T-helper 1 cell treated with Interleukin-12 subunit alpha and Interleukin-12 subunit beta and Interleukin-4 antibody, amounts not matched to agents 30 μg/mL and 1 μg/mL, for 36 hours (primary cell): Measurements from ENCODE around the gene JMJD7.
A peak's percentile ranks its signal among the peaks of the same experiment; 100 is the strongest.

Experiments
- H3K27ac Mint-ChIP-seq: one replicate; pipeline ENCODE4 v1.8.0; 2021; ENCODE audit warnings: mild to moderate bottlenecking, mixed read lengths
- H3K27me3 Mint-ChIP-seq: one replicate; pipeline ENCODE4 v1.8.0; 2021; ENCODE audit warnings: low read depth, mixed read lengths
- H3K36me3 Mint-ChIP-seq: one replicate; pipeline ENCODE4 v1.8.0; 2021; ENCODE audit warnings: low read depth, mixed read lengths
- H3K4me1 Mint-ChIP-seq: one replicate; pipeline ENCODE4 v1.8.0; 2021; ENCODE audit warnings: low read depth, mixed read lengths
- H3K4me3 Mint-ChIP-seq: one replicate; pipeline ENCODE4 v1.8.0; 2021; ENCODE audit warnings: mild to moderate bottlenecking, moderate library complexity, mixed read lengths
- H3K9me3 Mint-ChIP-seq: one replicate; pipeline ENCODE4 v1.8.0; 2021; ENCODE audit warnings: mixed read lengths

JMJD7 gene

DNA sequence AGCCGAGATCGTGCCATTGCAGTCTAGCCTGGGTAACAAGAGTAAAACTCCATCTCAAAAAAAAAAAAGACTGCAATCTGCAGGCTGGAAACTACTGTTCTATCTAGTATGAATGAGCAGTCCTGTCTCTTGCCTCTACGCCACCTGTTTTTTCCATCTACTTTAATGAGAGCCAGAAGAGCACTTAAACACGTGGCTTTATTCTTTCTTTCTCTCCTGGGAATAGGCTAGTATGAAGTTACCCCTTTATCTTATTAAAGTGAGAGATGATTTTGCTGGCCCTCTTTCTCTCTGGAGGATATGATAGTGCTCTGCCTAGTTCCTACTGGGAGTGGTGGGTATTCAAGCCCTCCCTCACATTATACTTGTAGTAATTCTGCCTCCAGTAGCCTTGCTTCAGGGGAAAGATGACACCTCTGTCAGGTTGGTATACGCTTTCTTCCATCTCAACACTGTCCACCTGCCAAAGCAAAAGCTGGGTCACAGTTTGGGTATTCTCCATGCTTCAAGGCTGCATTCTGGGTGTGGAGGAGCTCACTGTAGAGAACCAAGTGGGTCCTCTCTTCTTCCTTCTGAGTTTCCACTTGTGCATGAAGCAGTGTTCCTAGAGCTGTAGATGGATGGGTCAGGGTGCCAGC lies 35.8 kb upstream of the JMJD7 start:
- Mint-ChIP-seq H3K4me1 (peaks cover 50% of the 10 kb centered on the region), H3K4me3 (no peak overlapping the region), H3K36me3 (peaks cover 5% of the 10 kb centered on the region), H3K27me3 (no peaks in the 10 kb centered on the region), H3K9me3 (no peaks in the 10 kb centered on the region), H3K27ac (peak overlapping the region; percentile 17)

DNA sequence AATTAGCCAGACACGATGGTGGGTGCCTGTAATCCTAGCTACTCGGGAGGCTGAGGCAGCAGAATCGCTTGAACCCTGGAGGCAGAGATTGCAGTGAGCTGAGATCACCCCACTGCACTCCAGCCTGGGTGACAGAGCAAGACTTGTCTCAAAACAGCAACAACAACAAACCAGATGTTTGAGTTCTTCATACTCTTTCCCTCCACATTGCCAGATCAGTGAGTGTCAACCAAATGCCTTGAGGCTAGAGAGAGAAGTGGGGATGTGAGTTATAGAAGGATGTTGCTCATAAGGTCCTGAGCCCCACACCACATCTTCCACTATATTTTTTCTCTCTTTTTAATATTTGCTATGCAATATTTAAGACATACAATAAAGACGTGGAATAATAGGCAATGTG lies 33.8 kb upstream of the JMJD7 start:
- Mint-ChIP-seq H3K27ac (no peak overlapping the region), H3K9me3 (no peaks in the 10 kb centered on the region), H3K36me3 (peaks cover 5% of the 10 kb centered on the region), H3K4me3 (no peak overlapping the region), H3K27me3 (no peaks in the 10 kb centered on the region), H3K4me1 (peaks cover 43% of the 10 kb centered on the region)

DNA sequence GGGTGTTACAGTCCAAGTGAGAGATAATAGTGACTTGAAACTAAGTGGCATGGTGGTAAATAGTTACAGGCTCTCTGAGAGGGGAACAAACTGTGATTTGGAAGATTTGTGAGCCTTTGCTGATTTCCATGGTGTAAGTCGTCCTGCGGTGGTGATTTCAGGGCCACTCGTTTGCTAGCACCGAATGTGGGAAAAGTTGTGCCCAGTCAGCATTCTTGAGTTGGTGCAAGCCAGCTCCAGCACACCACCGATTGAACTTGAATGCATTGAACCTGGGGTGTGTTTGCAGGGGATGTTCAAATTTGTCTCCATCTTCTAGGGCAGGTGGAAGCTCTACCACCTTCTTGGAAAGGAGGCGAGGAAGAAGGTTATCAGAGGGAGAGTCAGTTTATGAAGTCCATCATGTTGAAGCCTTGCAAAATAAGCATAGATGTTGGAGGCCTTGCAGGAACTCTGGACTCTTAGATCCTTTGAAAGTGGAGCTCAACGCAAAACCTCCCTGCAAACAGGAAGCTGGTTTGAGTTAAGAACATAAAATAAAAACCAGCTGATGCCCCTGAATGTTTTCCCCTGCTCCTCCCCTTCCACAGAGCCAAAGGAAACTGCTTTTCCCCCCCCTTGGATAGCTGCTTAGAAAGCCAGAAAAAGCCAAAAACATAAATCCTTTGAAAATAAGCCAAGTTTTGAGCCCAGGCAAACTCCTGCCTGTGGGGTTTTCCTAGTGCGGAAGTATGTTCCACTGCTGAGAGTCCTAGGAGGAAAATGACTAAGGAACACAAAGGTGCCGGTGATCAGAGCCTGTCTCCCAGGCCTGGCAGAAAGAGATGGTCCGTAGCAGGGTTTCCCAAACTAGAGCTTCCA lies 31.7 kb upstream of the JMJD7 start:
- Mint-ChIP-seq H3K9me3 (no peaks in the 10 kb centered on the region), H3K4me1 (peaks cover 23% of the 10 kb centered on the region), H3K27me3 (no peaks in the 10 kb centered on the region), H3K4me3 (no peak overlapping the region), H3K27ac (peak overlapping the region; percentile 11), H3K36me3 (peaks cover 3% of the 10 kb centered on the region)

DNA sequence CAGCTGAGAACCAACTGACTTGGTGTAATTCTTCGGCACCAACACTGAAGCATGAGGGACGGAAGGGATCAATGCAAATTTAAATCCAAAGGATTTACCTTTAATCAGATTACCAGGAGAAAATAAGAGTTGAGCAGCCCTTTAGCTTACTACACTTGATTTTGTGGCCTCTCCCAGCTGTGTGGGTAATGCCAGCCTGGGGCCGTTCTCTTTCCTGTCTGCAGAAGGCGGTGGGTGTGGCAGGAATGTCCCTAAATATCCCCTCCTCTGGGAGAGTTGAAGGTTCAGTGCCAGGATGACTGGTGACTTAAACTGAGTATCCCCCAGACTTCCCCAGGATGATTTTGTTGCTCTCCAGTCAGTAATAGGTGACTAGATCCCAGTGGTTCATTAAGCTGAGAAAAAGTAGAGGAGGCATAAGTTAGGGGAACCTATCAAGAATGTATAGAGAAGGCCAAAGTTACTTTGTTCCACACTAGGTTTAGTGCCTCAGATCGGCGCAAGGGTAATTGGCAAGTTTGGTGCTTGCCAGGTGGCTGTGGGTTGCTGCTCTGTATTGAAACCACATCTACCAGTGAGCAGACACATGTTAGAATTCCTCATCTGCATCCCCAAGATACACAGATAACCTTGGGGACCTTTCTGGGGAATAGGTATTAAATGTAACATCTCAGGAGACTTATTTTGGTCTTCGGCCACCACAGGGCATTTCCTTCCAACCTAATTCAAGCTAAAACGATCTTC lies 30.5 kb upstream of the JMJD7 start:
- Mint-ChIP-seq H3K36me3 (peaks cover 3% of the 10 kb centered on the region), H3K4me3 (no peak overlapping the region), H3K4me1 (peaks cover 12% of the 10 kb centered on the region), H3K27ac (no peak overlapping the region), H3K27me3 (no peaks in the 10 kb centered on the region), H3K9me3 (no peaks in the 10 kb centered on the region)

DNA sequence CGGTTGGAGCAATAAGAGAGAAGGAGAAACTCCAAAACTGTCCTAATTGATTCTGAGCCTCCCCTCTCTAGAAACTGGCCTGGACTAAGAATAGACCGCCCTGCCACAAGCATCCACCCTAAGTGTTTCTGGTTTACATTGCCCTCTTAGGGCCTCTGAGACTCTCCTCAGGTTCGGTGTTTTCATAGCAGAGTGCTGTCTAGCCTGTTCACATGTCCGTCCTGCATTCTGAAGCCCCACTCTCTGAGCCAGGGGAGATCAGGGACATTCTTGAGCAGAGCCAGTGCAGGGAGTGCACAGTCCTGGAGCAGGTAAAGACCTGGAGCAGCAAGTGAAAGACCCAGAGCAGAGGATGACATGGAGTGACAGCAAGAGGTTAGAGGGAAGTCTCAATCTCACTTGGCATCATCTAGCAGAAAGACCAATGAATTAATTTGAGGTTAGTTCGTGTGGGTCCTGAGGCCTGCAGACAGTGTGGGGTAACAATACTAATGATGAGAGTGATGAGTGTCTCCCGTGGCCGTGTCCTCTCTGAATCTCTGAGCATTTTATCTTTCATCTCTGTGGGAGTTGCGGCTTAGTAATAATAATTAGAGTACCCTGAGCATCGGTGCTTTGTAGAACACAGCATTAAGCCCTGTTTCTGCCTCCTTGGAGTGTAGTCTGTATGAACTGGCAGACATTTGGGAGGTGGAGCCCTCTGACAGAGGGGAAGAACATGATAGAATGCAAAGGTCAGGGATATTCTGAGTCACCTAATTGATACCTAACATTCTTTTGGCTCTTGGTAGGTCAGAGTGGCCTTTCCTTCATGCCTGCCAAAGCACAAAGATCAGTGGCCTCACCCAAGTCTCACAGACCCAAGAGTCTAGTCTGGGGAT lies 29.0 kb upstream of the JMJD7 start:
- peaks cover 12% of the 10 kb centered on the region for H3K4me1 Mint-ChIP-seq
- H3K4me3 Mint-ChIP-seq, result no peak overlapping the region
- H3K27ac Mint-ChIP-seq, result no peak overlapping the region
- H3K9me3 Mint-ChIP-seq, result no peaks in the 10 kb centered on the region
- H3K27me3 Mint-ChIP-seq, result no peaks in the 10 kb centered on the region
- peaks cover 3% of the 10 kb centered on the region for H3K36me3 Mint-ChIP-seq

DNA sequence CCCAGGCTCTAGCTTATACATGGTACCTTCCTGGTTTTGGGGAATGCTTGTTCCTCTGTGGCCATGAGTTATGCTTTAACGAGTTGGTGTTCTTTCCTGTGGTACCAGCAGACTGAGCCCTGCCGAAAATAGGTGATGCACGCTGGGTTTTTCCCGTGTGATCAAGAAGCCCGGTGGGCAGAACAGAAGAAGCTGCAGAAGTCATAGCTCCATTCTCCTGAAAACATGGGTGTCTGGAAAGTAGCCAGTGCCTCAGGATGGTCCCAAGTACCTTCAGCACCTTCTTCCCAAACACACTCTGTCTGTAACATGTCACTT lies 28.4 kb upstream of the JMJD7 start:
- H3K4me3 Mint-ChIP-seq, result no peak overlapping the region
- H3K9me3 Mint-ChIP-seq, result no peaks in the 10 kb centered on the region
- peaks cover 4% of the 10 kb centered on the region for H3K36me3 Mint-ChIP-seq
- H3K4me1 Mint-ChIP-seq, result peaks cover 12% of the 10 kb centered on the region
- H3K27me3 Mint-ChIP-seq, result no peaks in the 10 kb centered on the region
- H3K27ac Mint-ChIP-seq, result no peak overlapping the region

DNA sequence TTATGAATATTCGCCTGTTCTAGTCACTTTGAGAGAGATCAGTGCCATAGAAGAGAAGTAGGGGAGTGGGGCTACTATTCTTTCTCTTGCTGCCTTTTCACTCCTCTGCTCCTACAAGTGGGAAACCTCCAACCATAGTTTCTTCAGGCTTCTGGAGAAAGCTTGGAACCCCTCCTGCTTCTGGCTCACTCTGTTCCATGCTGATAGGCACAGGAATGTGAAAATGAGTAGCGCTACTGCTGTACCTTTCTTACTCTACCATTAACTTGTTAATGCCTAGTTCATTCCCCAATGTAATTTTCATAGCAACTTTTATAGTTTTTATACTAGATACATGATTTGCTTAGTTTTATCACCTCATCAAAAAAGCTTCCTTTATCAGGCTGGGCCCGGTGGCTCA lies 26.7 kb upstream of the JMJD7 start:
- Mint-ChIP-seq H3K27me3 (no peaks in the 10 kb centered on the region), H3K36me3 (peaks cover 6% of the 10 kb centered on the region), H3K4me1 (peaks cover 15% of the 10 kb centered on the region), H3K27ac (no peak overlapping the region), H3K4me3 (no peak overlapping the region), H3K9me3 (no peaks in the 10 kb centered on the region)

DNA sequence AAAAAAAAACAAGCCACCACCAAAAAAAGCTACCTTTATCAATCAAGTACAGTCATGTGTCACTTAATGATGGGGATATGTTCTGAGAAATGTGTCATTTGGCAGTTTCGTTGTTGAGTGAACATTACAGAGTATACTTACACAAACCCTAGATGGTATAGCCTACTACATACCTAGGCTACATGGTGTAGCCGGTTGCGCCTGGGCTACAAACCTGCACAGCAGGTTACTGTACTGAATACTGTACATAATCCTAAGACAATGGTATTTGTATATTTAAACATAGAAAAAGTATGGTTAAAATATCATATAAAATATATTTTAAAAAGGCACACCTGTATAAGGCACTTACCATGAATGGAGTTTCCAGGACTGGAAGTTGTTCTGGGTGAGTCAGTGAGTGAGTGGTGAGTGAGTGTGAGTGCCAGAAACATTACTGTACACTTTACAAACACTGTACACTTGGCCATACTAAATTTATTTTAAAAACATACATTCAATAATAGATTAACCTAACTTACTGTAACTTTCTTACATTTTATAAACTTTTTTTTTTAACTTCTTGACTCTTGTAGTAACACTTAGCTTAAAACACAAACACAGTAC lies 25.9 kb upstream of the JMJD7 start:
- Mint-ChIP-seq H3K36me3 (peaks cover 7% of the 10 kb centered on the region), H3K9me3 (no peaks in the 10 kb centered on the region), H3K27ac (no peak overlapping the region), H3K4me3 (no peak overlapping the region), H3K4me1 (peaks cover 11% of the 10 kb centered on the region), H3K27me3 (no peaks in the 10 kb centered on the region)

DNA sequence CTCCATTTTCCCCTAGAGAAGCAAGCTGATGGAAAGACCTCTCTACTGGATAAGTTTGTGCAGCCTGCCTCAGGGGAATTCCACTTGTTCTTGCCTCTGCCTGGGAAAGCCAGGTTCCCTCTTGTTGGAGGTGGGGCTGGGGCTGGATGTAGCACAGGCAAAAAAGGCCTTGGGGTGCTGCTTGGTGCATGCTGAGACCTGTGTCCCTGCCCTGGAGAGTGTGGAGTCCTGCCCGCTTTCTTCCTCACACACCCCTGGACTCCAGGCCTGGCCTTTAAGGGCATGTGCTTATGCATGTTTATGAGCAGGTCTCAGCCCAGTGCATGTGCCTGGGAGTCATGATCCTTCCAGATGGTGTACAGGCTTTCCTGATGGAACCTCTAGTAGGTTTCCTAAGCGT lies 23.5 kb upstream of the JMJD7 start:
- Mint-ChIP-seq H3K4me1 (peaks cover 10% of the 10 kb centered on the region), H3K27ac (no peak overlapping the region), H3K36me3 (peaks cover 9% of the 10 kb centered on the region), H3K27me3 (no peaks in the 10 kb centered on the region), H3K9me3 (no peaks in the 10 kb centered on the region), H3K4me3 (no peak overlapping the region)

DNA sequence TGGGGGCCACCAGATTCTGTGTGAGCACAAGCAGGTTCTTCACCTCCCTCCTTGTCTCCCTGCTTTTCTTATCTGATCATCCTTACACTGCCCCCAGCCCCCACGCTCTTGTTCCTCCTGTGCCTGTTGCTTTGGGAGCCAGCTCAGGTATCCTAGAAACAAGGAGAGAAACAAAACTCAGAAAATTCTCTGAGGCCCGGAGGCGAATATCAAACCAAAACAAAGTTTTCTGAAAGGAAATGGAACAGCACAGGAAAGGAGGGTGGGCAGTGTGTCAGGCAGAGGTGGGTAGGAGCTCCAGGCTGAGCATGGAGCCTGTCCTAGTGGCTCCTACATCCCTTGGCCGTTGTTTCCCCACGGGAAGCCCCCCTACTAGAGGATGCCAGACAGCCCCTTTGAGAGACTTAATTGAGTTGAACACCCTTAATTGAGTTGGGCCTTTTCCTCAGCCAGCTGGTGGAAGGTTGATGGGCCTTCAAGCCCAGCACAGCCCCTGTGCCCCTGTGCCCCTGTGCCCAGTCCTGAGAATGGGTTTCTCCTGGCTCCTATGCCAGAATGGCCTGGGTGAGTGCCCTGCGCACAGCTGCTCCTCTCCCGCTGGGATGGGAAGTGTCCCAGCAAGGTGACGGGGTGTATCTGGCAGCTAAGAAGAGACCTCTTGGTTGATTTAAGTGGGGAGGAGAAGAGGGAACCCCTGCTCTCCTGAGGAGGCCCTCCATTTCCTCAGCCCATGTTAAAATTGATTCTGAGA lies 22.8 kb upstream of the JMJD7 start:
- Mint-ChIP-seq H3K4me3 (no peak overlapping the region), H3K9me3 (no peaks in the 10 kb centered on the region), H3K27ac (peak overlapping the region; percentile 37), H3K4me1 (peaks cover 11% of the 10 kb centered on the region), H3K27me3 (no peaks in the 10 kb centered on the region), H3K36me3 (peaks cover 9% of the 10 kb centered on the region)

DNA sequence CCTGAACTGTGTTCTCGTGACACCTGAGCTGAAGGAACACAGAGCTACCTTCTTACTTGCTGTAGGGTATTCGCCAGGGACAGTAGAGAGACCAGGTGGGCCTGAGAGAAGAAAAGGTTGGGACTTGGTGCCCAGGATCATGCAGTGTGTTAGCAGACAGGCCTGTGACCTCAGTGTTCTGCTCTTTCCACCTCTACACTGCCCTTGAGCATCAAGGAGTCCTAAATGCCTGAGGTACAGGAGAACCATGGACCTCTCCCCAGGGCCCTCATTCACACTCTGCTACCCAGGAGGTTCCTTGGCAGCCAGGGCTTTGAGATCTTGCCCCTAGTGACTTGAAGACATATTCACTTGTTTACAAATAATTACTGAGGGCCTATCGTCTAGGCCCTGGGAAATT lies 22.2 kb upstream of the JMJD7 start:
- H3K4me3 Mint-ChIP-seq, result no peak overlapping the region
- peaks cover 9% of the 10 kb centered on the region for H3K36me3 Mint-ChIP-seq
- no peaks in the 10 kb centered on the region for H3K9me3 Mint-ChIP-seq
- H3K27ac Mint-ChIP-seq, result no peak overlapping the region
- H3K4me1 Mint-ChIP-seq, result peaks cover 16% of the 10 kb centered on the region
- no peaks in the 10 kb centered on the region for H3K27me3 Mint-ChIP-seq

DNA sequence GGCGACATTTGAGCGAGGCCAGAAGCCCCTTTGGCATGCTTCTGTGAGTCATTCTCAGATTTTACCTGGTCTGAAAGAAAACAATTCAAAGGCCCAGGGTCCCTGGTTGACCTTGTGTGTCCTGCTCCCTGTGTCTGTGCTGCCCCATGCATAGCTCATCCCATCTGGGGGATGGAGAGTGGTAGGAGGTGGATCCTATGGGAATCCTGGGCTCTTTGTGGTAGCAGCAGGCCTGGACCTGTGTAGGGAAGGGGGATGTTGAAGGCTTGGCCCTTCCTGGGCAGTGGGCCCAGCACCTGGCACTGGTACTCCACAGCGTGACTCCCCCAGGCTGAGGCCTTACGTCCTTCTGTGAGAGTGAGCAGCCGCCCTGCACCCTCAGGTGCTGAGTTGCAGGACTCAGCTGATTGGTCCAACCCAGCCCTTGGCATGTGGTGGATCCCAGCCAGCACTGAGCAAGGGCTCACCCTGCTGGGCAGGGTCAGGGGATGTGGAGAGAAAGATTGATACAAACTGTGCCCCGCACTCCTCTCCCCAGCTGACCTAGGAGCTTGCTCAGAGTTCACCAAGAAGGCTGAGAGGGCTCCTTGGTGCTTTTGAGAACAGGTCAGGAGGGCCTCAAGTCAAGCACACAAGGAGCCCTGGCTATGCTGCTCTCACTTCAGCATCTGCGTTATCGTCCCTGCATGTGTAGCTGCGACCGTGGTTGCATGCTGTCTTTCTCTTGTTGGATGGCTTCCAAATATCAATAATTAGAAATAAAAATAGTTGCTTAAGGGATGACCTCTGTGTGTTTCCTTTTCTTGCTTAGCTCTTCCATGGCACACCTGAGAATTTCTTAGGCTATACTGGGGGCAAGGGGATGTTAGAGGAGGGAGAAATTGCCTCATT lies 21.4 kb upstream of the JMJD7 start:
- Mint-ChIP-seq H3K27me3 (no peaks in the 10 kb centered on the region), H3K27ac (no peak overlapping the region), H3K4me3 (no peak overlapping the region), H3K4me1 (peaks cover 24% of the 10 kb centered on the region), H3K36me3 (peaks cover 6% of the 10 kb centered on the region), H3K9me3 (no peaks in the 10 kb centered on the region)

DNA sequence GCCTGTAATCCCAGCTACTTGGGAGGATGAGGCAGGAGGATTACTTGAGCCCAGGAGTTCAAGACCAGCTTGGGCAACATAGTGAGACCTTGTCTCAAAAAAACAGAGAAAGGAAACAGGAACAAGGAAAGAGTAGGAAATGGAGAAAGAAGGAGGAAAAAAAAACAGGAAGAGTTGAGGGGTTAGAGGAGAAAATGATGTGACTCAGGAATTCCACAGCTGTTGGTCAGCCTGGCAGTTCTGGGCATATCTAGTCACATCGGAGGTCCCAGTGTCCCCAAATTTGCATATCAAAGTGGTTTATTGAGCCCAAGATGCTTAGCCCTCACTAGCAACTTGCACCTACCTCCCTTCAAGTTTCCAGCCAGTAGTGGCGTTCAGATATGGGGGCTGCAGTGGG lies 18.8 kb upstream of the JMJD7 start:
- no peak overlapping the region for H3K4me3 Mint-ChIP-seq
- no peaks in the 10 kb centered on the region for H3K27me3 Mint-ChIP-seq
- H3K4me1 Mint-ChIP-seq, result peaks cover 29% of the 10 kb centered on the region
- H3K36me3 Mint-ChIP-seq, result peaks cover 12% of the 10 kb centered on the region
- no peaks in the 10 kb centered on the region for H3K9me3 Mint-ChIP-seq
- no peak overlapping the region for H3K27ac Mint-ChIP-seq
